HG03342 (cell line): ENCODE data around the gene REXO1.

Experiments
- ATAC-seq: cut with Tn5 transposase; IDR thresholded peaks from one replicate; pipeline ENCODE4 v1.9.1; 2021; ENCODE audit warnings: mild to moderate bottlenecking, moderate library complexity; ENCODE audit not compliant: unreplicated experiment

Gene REXO1

GRCh38 chr19:1860821-1861598 lies 12.7 kb upstream of the REXO1 start:
- ATAC-seq, result no peak

- ATAC-seq, result no peak
Observed at GRCh38 chr19:1860042-1860775, 11.9 kb upstream of the REXO1 start.

- ATAC-seq, result no peak
Observed at GRCh38 chr19:1859331-1859781, 11.1 kb upstream of the REXO1 start.

- ATAC-seq, result no peak
Observed at GRCh38 chr19:1858412-1859081, 10.3 kb upstream of the REXO1 start.

DNA sequence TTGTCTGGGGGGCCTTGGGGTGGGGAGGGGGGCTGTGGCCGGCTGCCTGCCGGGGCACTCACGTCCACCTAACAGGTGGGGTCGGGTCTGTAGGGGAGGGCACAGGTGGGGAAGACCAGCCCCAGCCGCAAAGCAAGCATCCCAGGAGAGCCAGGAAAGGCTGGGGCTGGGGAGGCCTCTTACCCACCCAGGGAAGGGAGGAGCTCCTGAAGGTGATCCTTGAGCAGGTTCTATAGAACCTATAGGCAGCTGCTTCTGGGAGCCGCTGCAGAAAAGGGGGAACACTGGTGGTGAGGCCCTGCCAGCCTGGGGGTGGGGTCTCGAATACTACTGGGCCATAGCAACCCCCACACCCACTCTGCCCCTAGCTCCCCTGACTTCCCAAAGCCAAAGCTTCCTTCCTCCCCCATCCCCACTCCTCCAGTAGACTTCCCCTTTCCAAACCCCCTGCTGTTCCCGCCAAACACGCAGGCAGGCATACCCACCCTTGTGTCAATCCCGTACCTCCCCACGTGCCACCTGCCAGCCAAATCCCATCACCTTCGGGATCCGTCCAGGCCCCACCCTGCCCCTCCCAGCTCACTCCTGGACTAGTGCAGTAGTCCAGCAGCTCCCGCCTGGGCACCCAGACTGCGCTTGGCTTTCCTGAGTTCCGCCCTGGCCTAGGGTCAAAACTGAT lies 9.5 kb upstream of the REXO1 start:
- ATAC-seq, result no peak

- ATAC-seq, result no peak
Observed at GRCh38 chr19:1856698-1857603, 8.7 kb upstream of the REXO1 start.

GRCh38 chr19:1856345-1856697 lies 8.0 kb upstream of the REXO1 start:
- ATAC-seq, result no peak

- ATAC-seq, result no peak
Observed at GRCh38 chr19:1855828-1856255, 7.6 kb upstream of the REXO1 start.

DNA sequence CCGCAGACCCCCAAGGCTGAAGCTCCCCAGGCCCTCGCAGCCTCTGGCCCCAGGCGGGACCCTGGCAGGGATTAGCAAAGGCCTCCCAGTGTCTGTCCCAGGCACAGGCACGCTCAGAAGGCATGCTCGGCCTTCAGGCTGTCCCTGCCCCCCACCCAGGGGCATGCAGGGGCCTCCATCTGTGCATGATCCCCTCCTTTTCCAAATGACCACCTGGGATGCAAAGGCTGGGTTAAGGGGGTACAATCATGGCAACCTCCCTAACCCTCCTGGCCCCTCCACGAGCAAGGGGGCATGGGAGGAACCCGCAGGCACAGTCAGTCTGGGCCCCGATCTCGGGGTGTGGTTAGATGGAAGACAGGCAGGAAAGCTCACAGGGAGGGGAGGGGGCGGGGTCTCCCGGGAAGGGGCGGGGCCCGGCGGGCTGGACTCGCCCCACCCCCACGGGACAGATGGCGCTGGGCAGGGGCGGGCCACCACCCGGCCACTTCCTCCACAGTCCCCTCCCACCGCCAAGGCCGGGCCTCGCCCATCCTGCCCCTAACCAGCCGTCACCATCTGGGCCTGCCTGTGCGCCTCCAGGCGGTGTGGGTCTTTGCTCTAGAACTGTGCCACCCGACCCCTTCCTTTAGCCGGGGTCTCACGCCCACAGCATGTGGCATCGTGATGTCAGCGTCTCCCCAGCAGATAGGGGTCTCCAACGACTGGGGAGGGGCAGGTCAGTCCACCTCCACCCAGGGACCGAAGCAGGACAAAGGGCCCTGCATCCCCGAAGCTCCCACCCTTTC lies 7.0 kb upstream of the REXO1 start:
- ATAC-seq, result peak; percentile 45

- no peak for ATAC-seq
Observed at GRCh38 chr19:1854542-1855039, 6.3 kb upstream of the REXO1 start.

- ATAC-seq, result no peak
Observed at GRCh38 chr19:1854039-1854541, 5.8 kb upstream of the REXO1 start.

DNA sequence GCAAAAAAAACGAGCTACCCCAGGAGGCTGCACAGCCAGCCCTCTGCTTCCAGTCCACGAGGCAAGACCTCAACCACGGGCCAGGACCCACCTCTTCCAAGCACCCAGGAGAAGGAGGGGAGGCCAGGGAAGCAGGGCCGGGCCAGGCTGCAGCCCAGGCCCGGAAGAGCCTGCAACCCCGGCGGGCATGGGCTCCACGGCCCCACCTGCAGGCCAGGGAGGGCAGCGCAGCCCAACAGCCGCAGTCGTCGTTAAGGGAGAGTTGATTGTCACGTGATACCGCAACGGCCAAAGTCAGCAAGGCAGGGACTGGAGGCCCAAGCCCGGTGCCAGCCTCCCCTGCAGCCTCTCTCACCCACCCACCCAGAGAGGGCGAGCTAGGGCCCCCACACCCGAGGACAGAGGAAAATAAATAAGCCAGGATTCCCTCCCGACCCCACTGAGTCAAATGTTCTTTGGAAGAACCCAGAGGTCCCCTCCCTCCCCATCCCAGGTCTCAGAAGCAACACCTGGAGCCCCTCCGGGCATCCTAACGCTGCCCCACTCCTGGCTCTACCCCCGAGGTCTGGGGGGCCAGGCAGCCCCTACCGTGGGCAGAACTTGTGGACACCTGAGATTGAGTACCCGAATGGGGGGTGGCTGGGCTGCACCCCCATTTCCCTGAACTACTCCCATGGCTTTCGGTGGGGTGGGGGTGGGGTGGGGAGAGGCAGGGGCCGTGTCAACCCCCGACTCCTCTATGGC lies 5.2 kb upstream of the REXO1 start:
- ATAC-seq, result no peak

DNA sequence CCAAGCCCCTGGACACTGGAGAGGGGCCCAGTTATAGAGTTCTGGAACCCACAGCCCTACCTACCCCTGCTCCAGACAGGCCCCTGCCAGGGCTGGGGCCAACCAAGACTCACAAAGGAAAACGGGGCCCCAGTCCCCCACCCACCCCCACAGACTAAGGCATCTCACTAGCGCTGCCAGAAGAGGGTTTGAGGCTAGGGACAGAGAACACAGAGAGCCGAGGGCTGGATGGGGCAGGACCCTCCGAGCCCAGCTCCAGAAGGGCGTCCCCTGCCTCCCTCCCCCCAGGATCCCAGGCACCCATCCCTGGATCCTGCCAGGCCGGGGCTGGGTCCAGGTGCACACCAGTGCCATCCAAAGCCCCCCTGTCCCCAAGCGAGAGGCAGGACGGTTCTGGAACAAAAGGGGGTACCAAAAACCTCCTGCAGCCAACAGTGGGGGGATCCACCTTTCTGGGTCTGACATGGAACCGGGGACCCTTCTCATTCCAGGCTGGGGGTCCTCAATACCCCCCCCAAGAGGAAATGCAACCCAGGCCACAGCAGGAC lies 4.4 kb upstream of the REXO1 start:
- no peak for ATAC-seq

DNA sequence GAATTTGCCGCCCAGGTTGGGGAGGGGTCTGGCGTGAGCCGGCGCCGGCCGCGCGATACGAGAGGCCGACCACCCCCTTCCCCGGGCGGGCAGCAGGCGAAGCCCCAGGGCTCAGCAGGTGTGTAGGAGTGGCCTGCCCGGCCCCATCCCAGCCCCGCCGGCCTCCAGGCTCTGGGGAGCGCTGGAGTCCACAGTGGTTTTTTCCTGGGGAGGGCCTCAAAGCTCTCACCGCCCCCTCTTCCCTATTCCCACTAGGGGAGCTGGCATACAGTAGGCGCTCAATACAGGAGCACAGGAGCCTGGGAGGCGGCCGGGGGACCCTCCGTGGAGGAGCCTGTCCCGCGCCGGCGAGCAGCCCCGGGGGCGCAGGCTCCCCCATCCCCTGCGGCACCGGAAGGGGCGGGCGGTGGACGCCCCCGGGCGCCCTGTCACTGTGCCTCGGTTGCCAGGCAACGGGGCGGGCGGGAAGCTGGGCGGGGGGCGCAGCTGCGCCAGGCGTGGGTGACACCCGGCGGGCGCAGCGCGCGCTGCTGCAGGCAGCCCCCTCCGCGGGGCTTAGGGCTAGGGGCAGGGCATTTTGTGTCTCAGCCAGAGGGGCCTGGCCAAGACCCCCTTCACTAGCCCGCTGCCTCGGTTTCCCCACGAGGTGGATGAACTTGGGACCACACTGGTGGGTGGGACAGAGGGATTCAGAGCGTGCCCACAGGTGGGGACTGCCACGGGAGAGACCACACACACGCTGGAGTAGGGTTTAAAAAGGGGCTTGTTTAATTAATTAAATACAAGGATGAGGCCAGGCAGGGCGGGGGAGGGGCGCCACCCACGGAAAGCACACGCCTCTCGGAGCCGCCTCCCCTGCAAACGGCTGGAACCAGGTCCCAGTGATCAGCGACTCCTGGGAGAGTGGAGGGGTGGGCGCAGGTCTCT lies 3.6 kb upstream of the REXO1 start:
- ATAC-seq, result no peak

DNA sequence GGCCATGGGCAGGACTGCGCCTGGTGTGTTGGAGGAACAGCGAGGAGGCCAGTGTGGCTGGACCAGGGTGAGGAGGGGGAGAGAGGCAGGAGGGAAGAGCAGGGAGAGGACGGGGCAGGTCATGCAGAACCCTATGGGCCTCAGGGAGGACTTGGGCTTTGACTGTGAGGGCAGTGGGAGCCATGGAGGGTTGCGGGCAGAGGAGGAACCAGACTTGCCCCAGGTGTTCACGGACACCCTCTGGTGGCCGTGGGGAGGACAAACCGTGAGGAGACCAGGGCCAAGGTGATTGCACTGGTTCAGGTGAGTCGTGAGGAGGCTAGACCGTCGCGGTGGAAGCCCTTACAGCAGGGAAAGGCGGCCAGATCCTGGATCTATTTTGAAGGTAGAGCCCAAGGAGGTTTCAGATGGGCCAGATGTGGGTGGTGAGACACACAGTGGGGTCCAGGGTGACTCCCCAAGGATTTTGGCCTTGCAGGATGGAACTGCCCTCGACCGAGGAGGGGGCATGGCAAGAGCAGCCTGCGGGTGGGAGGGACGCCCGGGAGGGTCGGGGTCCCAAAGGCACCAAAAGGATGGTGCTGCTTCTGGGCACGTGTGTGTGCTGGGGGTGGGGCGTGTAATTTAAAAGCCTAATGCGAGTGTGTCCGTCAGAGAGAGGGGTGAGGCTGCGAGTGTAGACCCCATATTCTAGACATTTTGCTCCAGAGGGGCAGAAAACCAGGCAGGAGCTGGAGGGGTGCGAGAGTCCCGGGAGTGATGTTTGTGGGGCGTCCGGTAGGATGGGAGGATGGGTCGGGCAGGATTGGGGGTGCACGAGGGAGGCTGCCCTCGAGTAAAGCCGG lies 2.7 kb upstream of the REXO1 start:
- ATAC-seq, result no peak

GRCh38 chr19:1849886-1850398 lies 1.7 kb upstream of the REXO1 start:
- ATAC-seq, result no peak
